Skeletal muscle tissue (tissue), 4 donors: Measurements from ENCODE around the gene EPHB2. TPM values are rescaled to one million over a fixed set of nuclear protein-coding genes. Genes with fewer than 3 reads are reported as not detected.
A peak's percentile ranks its signal among the peaks of the same experiment; 100 is the strongest.
"Not testable (repeated sequence)": the region's sequence is repeated elsewhere in the genome, so short reads cannot be mapped to it uniquely, and the experiment has no call there.

ENCODE experiments used
- H3K27ac ChIP-seq: one replicate; pipeline ENCODE4 v1.7.0; 2013; ENCODE audit warnings: mild to moderate bottlenecking, low read depth, low read length, inconsistent platforms
- H3K27me3 ChIP-seq, 3 donors: one replicate each; pipeline ENCODE4 v1.7.0; 2013; ENCODE audit warnings: low read length in 3 of 3; ENCODE audit not compliant: control insufficient read depth in 3 of 3, insufficient read depth in 3 of 3
- H3K36me3 ChIP-seq, 3 donors: one replicate each; pipeline ENCODE4 v1.7.0; 2013; ENCODE audit warnings: low read length in 3 of 3; ENCODE audit not compliant: control insufficient read depth in 3 of 3, insufficient read depth in 3 of 3
- H3K4me1 ChIP-seq, 3 donors: one replicate each; pipeline ENCODE4 v1.7.0; 2013; ENCODE audit warnings: low read length in 3 of 3, mild to moderate bottlenecking in 3 of 3; ENCODE audit not compliant: control insufficient read depth in 3 of 3, insufficient read depth in 3 of 3
- H3K4me3 ChIP-seq, 3 donors: one replicate each; pipeline ENCODE4 v1.7.0; 2013; ENCODE audit warnings: low read length in 3 of 3
- H3K9ac ChIP-seq, 3 donors: one replicate each; pipeline ENCODE4 v1.7.0; 2013; ENCODE audit warnings: low read length in 3 of 3, mild to moderate bottlenecking in 3 of 3, moderate library complexity in 2 of 3, low read depth in 1 of 3
- H3K9me3 ChIP-seq, 3 donors: one replicate each; pipeline ENCODE4 v1.7.0; 2013; ENCODE audit warnings: low read length in 3 of 3; ENCODE audit not compliant: control insufficient read depth in 3 of 3
- total RNA-seq: library from RNA; depleted of rRNA; stranded (reverse); fragments of >200 nt; gene quantifications from one replicate; pipeline ENCODE4 v1.2.3, GENCODE V29; 2014
- donor health status: Osteomylitis.

The EPHB2 gene
- total RNA-seq, result 13.0 TPM

GRCh38 chr1:22710701-22711049 is at the start of gene EPHB2:
Gene EPHB2 (plus strand): TSS chr1:22710839. CDS start chr1:22710983, 144 bp downstream.
- Histone ChIP-seq H3K27me3 (peaks cover 41 to 46% (median 43%) of the 10 kb centered on the region in 3 donors), H3K4me1 (peaks cover 4 to 7% (median 5%) of the 10 kb centered on the region in 3 donors), H3K4me3 (peak within 1 kb of the TSS in 2 of 3 donors; percentile 11 to 41), H3K27ac (no peak within 1 kb of the TSS), H3K9me3 (no peaks in the 10 kb centered on the region), H3K9ac (peak within 1 kb of the TSS in 1 of 3 donors; percentile 33), H3K36me3 (no peaks in the 10 kb centered on the region)

GRCh38 chr1:22661880-22662279 is 48.8 kb upstream of the EPHB2 start:
- H3K9ac ChIP-seq, result no peak overlapping the region
- H3K4me3 ChIP-seq, result no peak overlapping the region
- H3K36me3 ChIP-seq, result no peaks in the 10 kb centered on the region
- H3K4me1 ChIP-seq, result no peaks in the 10 kb centered on the region
- no peak overlapping the region for H3K27ac ChIP-seq
- H3K27me3 ChIP-seq, result peaks cover 9 to 37% (median 25%) of the 10 kb centered on the region in 3 donors
- no peaks in the 10 kb centered on the region for H3K9me3 ChIP-seq

GRCh38 chr1:22662318-22662717 is 48.3 kb upstream of the EPHB2 start:
- Histone ChIP-seq H3K9me3 (no peaks in the 10 kb centered on the region), H3K4me1 (no peaks in the 10 kb centered on the region), H3K27ac (no peak overlapping the region), H3K27me3 (peaks cover 9 to 39% (median 28%) of the 10 kb centered on the region in 3 donors), H3K4me3 (no peak overlapping the region), H3K36me3 (no peaks in the 10 kb centered on the region), H3K9ac (no peak overlapping the region)

- Histone ChIP-seq H3K27me3 (peaks cover 9 to 36% (median 33%) of the 10 kb centered on the region in 3 donors), H3K36me3 (no peaks in the 10 kb centered on the region), H3K4me3 (no peak overlapping the region), H3K9ac (no peak overlapping the region), H3K27ac (no peak overlapping the region), H3K4me1 (no peaks in the 10 kb centered on the region), H3K9me3 (no peaks in the 10 kb centered on the region)
These were observed 47.6 kb upstream of the EPHB2 start for GRCh38 chr1:22662986-22663408.

GRCh38 chr1:22665752-22666151 is 44.9 kb upstream of the EPHB2 start:
- H3K27me3 ChIP-seq, result peaks cover 6 to 42% (median 42%) of the 10 kb centered on the region in 3 donors

GRCh38 chr1:22666412-22666811 is 44.2 kb upstream of the EPHB2 start:
- Histone ChIP-seq H3K9me3 (no peaks in the 10 kb centered on the region), H3K4me3 (no peak overlapping the region), H3K36me3 (no peaks in the 10 kb centered on the region), H3K27ac (no peak overlapping the region), H3K27me3 (peaks cover 13 to 48% (median 43%) of the 10 kb centered on the region in 3 donors), H3K4me1 (no peaks in the 10 kb centered on the region), H3K9ac (no peak overlapping the region)

More at GRCh38 chr1:22665752-22666151, 44.9 kb upstream of the EPHB2 start:
- Histone ChIP-seq H3K9me3 (no peaks in the 10 kb centered on the region), H3K4me3 (no peak overlapping the region), H3K27ac (no peak overlapping the region), H3K4me1 (no peaks in the 10 kb centered on the region), H3K36me3 (no peaks in the 10 kb centered on the region), H3K9ac (no peak overlapping the region)

GRCh38 chr1:22668840-22669239 is 41.8 kb upstream of the EPHB2 start:
- not testable (repeated sequence) for H3K4me1 ChIP-seq, H3K9me3 ChIP-seq, H3K4me3 ChIP-seq, H3K27ac ChIP-seq, H3K9ac ChIP-seq, H3K36me3 ChIP-seq
- H3K27me3 ChIP-seq, result peaks cover 30 to 68% (median 61%) of the 10 kb centered on the region in 3 donors

- Histone ChIP-seq H3K9ac (no peak overlapping the region), H3K27me3 (peaks cover 42 to 72% (median 64%) of the 10 kb centered on the region in 3 donors), H3K9me3 (no peaks in the 10 kb centered on the region), H3K36me3 (no peaks in the 10 kb centered on the region), H3K4me3 (no peak overlapping the region), H3K27ac (no peak overlapping the region), H3K4me1 (no peaks in the 10 kb centered on the region)
These were observed 40.2 kb upstream of the EPHB2 start for GRCh38 chr1:22670352-22670975.

GRCh38 chr1:22671999-22672398 is 38.6 kb upstream of the EPHB2 start:
- Histone ChIP-seq H3K9me3 (no peaks in the 10 kb centered on the region), H3K4me1 (no peaks in the 10 kb centered on the region), H3K36me3 (no peaks in the 10 kb centered on the region), H3K4me3 (no peak overlapping the region), H3K9ac (no peak overlapping the region), H3K27me3 (peaks cover 42 to 64% (median 63%) of the 10 kb centered on the region in 3 donors), H3K27ac (no peak overlapping the region)

- peaks cover 53 to 70% (median 58%) of the 10 kb centered on the region in 3 donors for H3K27me3 ChIP-seq
These were observed 36.9 kb upstream of the EPHB2 start for GRCh38 chr1:22673486-22674409.

More at GRCh38 chr1:22673486-22674409, 36.9 kb upstream of the EPHB2 start:
- Histone ChIP-seq H3K9ac (no peak overlapping the region), H3K27ac (no peak overlapping the region), H3K9me3 (no peaks in the 10 kb centered on the region), H3K4me1 (no peaks in the 10 kb centered on the region), H3K36me3 (no peaks in the 10 kb centered on the region), H3K4me3 (no peak overlapping the region)
